ENCODE data around the gene COPG1. TPM values are rescaled to one million over a fixed set of nuclear protein-coding genes. Genes with fewer than 3 reads are reported as not detected.

COPG1 gene
- total and polyA plus RNA-seq, 9 of the 15 experiments (the other 6 are each of a cell fraction or from before 2014, with no cell fraction given), result 40.3 to 105 (median 62.4) TPM

DNA sequence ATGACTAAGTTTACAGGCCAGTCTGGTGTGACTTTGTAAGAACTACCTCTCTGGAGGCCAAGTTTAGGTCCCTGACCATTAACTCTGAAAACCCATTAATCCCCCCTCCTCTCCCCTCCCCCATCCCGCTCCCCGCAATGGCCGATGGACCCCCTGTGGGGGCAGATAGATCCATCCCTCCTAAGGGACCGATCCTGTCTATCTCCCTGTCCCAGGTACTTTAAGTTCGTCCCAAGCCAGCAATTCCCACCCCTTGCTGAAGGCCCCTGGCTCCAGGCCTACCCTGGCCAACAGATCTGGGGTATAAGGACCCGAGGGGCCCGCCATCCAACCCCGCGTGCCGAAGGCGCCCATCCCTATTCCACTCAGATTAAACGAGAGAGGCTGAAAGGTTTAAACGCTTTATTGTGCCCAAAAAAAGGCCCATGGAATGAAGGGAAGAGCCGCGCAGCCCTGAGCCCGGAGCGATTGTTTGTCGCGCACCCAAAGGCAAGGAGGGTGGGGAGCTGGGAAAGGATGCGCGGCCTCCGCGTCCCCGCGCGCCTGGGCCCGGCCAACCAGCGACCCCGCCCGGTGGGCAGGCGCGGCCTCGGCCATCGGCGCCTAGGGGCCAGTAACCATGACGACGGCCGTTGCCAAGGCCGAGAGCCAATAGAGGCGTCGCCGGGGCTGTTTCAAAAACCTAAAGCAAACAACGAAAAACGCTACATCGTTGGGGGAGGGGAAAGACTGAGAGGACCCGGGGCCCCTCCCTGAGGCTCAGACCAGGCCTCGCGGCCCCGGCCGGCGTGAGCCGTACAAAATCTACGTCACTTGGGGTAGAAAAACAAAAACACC lies 65.2 kb downstream of the COPG1 start (continued):
- TF ChIP-seq, protein P1, sequence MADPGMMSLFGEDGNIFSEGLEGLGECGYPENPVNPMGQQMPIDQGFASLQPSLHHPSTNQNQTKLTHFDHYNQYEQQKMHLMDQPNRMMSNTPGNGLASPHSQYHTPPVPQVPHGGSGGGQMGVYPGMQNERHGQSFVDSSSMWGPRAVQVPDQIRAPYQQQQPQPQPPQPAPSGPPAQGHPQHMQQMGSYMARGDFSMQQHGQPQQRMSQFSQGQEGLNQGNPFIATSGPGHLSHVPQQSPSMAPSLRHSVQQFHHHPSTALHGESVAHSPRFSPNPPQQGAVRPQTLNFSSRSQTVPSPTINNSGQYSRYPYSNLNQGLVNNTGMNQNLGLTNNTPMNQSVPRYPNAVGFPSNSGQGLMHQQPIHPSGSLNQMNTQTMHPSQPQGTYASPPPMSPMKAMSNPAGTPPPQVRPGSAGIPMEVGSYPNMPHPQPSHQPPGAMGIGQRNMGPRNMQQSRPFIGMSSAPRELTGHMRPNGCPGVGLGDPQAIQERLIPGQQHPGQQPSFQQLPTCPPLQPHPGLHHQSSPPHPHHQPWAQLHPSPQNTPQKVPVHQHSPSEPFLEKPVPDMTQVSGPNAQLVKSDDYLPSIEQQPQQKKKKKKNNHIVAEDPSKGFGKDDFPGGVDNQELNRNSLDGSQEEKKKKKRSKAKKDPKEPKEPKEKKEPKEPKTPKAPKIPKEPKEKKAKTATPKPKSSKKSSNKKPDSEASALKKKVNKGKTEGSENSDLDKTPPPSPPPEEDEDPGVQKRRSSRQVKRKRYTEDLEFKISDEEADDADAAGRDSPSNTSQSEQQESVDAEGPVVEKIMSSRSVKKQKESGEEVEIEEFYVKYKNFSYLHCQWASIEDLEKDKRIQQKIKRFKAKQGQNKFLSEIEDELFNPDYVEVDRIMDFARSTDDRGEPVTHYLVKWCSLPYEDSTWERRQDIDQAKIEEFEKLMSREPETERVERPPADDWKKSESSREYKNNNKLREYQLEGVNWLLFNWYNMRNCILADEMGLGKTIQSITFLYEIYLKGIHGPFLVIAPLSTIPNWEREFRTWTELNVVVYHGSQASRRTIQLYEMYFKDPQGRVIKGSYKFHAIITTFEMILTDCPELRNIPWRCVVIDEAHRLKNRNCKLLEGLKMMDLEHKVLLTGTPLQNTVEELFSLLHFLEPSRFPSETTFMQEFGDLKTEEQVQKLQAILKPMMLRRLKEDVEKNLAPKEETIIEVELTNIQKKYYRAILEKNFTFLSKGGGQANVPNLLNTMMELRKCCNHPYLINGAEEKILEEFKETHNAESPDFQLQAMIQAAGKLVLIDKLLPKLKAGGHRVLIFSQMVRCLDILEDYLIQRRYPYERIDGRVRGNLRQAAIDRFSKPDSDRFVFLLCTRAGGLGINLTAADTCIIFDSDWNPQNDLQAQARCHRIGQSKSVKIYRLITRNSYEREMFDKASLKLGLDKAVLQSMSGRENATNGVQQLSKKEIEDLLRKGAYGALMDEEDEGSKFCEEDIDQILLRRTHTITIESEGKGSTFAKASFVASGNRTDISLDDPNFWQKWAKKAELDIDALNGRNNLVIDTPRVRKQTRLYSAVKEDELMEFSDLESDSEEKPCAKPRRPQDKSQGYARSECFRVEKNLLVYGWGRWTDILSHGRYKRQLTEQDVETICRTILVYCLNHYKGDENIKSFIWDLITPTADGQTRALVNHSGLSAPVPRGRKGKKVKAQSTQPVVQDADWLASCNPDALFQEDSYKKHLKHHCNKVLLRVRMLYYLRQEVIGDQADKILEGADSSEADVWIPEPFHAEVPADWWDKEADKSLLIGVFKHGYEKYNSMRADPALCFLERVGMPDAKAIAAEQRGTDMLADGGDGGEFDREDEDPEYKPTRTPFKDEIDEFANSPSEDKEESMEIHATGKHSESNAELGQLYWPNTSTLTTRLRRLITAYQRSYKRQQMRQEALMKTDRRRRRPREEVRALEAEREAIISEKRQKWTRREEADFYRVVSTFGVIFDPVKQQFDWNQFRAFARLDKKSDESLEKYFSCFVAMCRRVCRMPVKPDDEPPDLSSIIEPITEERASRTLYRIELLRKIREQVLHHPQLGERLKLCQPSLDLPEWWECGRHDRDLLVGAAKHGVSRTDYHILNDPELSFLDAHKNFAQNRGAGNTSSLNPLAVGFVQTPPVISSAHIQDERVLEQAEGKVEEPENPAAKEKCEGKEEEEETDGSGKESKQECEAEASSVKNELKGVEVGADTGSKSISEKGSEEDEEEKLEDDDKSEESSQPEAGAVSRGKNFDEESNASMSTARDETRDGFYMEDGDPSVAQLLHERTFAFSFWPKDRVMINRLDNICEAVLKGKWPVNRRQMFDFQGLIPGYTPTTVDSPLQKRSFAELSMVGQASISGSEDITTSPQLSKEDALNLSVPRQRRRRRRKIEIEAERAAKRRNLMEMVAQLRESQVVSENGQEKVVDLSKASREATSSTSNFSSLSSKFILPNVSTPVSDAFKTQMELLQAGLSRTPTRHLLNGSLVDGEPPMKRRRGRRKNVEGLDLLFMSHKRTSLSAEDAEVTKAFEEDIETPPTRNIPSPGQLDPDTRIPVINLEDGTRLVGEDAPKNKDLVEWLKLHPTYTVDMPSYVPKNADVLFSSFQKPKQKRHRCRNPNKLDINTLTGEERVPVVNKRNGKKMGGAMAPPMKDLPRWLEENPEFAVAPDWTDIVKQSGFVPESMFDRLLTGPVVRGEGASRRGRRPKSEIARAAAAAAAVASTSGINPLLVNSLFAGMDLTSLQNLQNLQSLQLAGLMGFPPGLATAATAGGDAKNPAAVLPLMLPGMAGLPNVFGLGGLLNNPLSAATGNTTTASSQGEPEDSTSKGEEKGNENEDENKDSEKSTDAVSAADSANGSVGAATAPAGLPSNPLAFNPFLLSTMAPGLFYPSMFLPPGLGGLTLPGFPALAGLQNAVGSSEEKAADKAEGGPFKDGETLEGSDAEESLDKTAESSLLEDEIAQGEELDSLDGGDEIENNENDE (IDR thresholded peaks at IDR 0.05; ENCODE audit: low read depth, low read length), result no peak

Measured in K562 (cell line).